Neural cell (in vitro differentiated cells): ENCODE results near the gene PLET1.

Source experiments
- CTCF ChIP-seq: fragments of 450-650 bp; IDR thresholded peaks from 2 replicates; pipeline ENCODE4 v1.5.1; 2014; ENCODE audit warnings: antibody characterized with exemption, mild to moderate bottlenecking, moderate library complexity; ENCODE audit not compliant: poor library complexity, severe bottlenecking
- EP300 ChIP-seq: fragments of 450-650 bp; conservative IDR thresholded peaks from 2 replicates; pipeline ENCODE4 v1.6.1; 2014; ENCODE audit warnings: antibody characterized with exemption, mild to moderate bottlenecking, moderate library complexity; ENCODE audit not compliant: poor library complexity, severe bottlenecking
- EZH2 ChIP-seq: fragments of 200-600, 300-800 bp; shearing (Covaris generic), sonication (generic); IDR thresholded peaks from 2 replicates; pipeline ENCODE4 v1.6.1; 2014; ENCODE audit warnings: antibody characterized with exemption, low read length, borderline replicate concordance, mild to moderate bottlenecking; ENCODE audit not compliant: insufficient read depth, poor library complexity, severe bottlenecking
- MXI1 ChIP-seq: fragments of 450-650 bp; conservative IDR thresholded peaks from 2 replicates; pipeline ENCODE4 v1.6.1; 2014; ENCODE audit warnings: antibody characterized with exemption, mild to moderate bottlenecking; ENCODE audit not compliant: poor library complexity, severe bottlenecking
- POLR2AphosphoS5 ChIP-seq: IDR thresholded peaks from 2 replicates; pipeline ENCODE4 v1.6.1; 2012
- RAD21 ChIP-seq: fragments of 450-650 bp; conservative IDR thresholded peaks from 2 replicates; pipeline ENCODE4 v1.6.1; 2014; ENCODE audit warnings: antibody characterized with exemption, mild to moderate bottlenecking, moderate library complexity
- REST ChIP-seq: IDR thresholded peaks from 2 replicates; pipeline ENCODE4 v1.6.1; 2012; ENCODE audit warnings: borderline replicate concordance
- SMC3 ChIP-seq: fragments of 450-650 bp; conservative IDR thresholded peaks from 2 replicates; pipeline ENCODE4 v1.6.1; 2014; ENCODE audit warnings: antibody characterized with exemption, mild to moderate bottlenecking, moderate library complexity; ENCODE audit not compliant: poor library complexity
- TAF1 ChIP-seq: IDR thresholded peaks from 2 replicates; pipeline ENCODE4 v1.6.1; 2012; ENCODE audit warnings: low read depth

- TF ChIP-seq EZH2, result no peak
- TF ChIP-seq MXI1, result no peak
- no peak for TF ChIP-seq CTCF
- no peak for TF ChIP-seq SMC3
- TF ChIP-seq TAF1, result no peak
- TF ChIP-seq RAD21, result no peak
- no peak for TF ChIP-seq EP300
- TF ChIP-seq POLR2AphosphoS5, result no peak
- no peak for TF ChIP-seq REST
Measured at GRCh38 chr11:112210890-112211289, 49.8 kb downstream of the PLET1 start.
